OCI-LY1 (cell line): ENCODE measurements around the gene DMD.

Experiments used
- H2AFZ ChIP-seq: fragments of 200-600 bp; sonication (generic), shearing (Covaris generic); 2 replicates; pipeline ENCODE4 v1.6.0; 2014; ENCODE audit warnings: antibody characterized with exemption, mild to moderate bottlenecking, low read length
- H3F3A ChIP-seq: fragments of 200-600 bp; sonication (generic), shearing (Covaris generic); 2 replicates; pipeline ENCODE4 v1.6.0; 2014; ENCODE audit warnings: mild to moderate bottlenecking, antibody characterized with exemption, low read length, moderate library complexity; ENCODE audit not compliant: insufficient read depth
- H3K27ac ChIP-seq: fragments of 200-600 bp; sonication (generic); 2 replicates; pipeline ENCODE4 v1.5.1; 2014; ENCODE audit warnings: low read length, mixed run types, mild to moderate bottlenecking, low read depth; ENCODE audit not compliant: poor library complexity, severe bottlenecking
- H3K27me3 ChIP-seq: fragments of 200-600 bp; sonication (generic); 2 replicates; pipeline ENCODE4 v1.6.0; 2014; ENCODE audit warnings: antibody characterized with exemption, mild to moderate bottlenecking, low read length, moderate library complexity; ENCODE audit not compliant: insufficient read depth
- H3K36me3 ChIP-seq: fragments of 200-600 bp; sonication (generic); 2 replicates; pipeline ENCODE4 v1.6.1; 2014; ENCODE audit warnings: mild to moderate bottlenecking, antibody characterized with exemption, low read length, moderate library complexity, mixed read lengths; ENCODE audit not compliant: insufficient read depth
- H3K4me1 ChIP-seq: fragments of 200-600 bp; sonication (generic); 2 replicates; pipeline ENCODE4 v1.5.1; 2014; ENCODE audit warnings: mild to moderate bottlenecking, low read length, moderate library complexity; ENCODE audit not compliant: insufficient read depth, severe bottlenecking
- H3K4me2 ChIP-seq: fragments of 200-600 bp; sonication (generic), shearing (Covaris generic); 2 replicates; pipeline ENCODE4 v1.6.1; 2014; ENCODE audit warnings: low read length
- H3K4me3 ChIP-seq: fragments of 200-600 bp; sonication (generic); 2 replicates; pipeline ENCODE4 v1.5.1; 2014; ENCODE audit warnings: low read length, low read depth, mild to moderate bottlenecking, mixed read lengths; ENCODE audit not compliant: poor library complexity, severe bottlenecking
- H3K79me2 ChIP-seq: fragments of 200-600 bp; shearing (Covaris generic); 2 replicates; pipeline ENCODE4 v1.6.1; 2016; ENCODE audit warnings: mixed run types, low read length, mixed read lengths; ENCODE audit not compliant: insufficient read depth
- H3K9ac ChIP-seq: fragments of 200-600 bp; sonication (generic), shearing (Covaris generic); 2 replicates; pipeline ENCODE4 v1.6.1; 2014; ENCODE audit warnings: mild to moderate bottlenecking, low read length, mixed read lengths
- H3K9me2 ChIP-seq: fragments of 200-600 bp; sonication (generic), shearing (Covaris generic); 2 replicates; pipeline ENCODE4 v1.6.1; 2014; ENCODE audit warnings: low read depth, mild to moderate bottlenecking, low read length, mixed read lengths
- H3K9me3 ChIP-seq: fragments of 200-600 bp; shearing (Covaris generic); 2 replicates; pipeline ENCODE4 v1.6.1; 2014; ENCODE audit warnings: low read length, mixed read lengths
- H4K20me1 ChIP-seq: fragments of 200-600 bp; sonication (generic), shearing (Covaris generic); 2 replicates; pipeline ENCODE4 v1.6.0; 2016; ENCODE audit warnings: mild to moderate bottlenecking, low read length; ENCODE audit not compliant: insufficient read depth
- EZH2 ChIP-seq: fragments of 200-600 bp; sonication (generic), shearing (Covaris generic); IDR thresholded peaks from 2 replicates; pipeline ENCODE4 v1.8.0; 2017; ENCODE audit warnings: borderline replicate concordance, mixed run types, mild to moderate bottlenecking, antibody characterized with exemption, low read length, moderate library complexity, mixed read lengths
- TF ChIP-seq, protein P1 (sequence below): fragments of 200-600 bp; sonication (generic), shearing (Covaris generic); IDR thresholded peaks from 2 replicates; pipeline ENCODE4 v1.5.1; 2017; ENCODE audit warnings: mild to moderate bottlenecking, antibody characterized with exemption, low read length, moderate library complexity, mixed read lengths

Gene DMD

DNA sequence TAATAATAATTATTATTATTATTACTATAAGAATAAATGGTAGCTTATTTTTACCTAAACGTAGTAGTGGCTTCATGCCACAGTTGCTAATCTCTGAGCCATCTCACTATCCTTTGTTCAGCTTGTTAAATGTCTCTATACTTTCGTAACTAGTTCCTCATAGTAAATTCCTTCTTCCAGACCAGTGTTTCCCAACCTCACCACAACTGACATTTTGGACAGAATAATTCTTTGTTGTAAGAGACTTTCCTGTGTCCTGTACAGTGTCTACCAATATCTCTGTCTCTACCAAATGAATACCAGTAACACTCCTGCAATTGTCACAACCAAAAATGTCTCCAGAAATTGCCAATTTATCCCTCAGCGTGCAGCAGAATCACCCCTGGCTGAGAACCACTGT lies 1040.9 kb downstream of the DMD start:
- no peaks in the 10 kb centered on the region for H3K4me1 ChIP-seq
- H3K9me3 ChIP-seq: no peaks in the 10 kb centered on the region
- no peak overlapping the region for H3K9ac ChIP-seq
- no peak for TF ChIP-seq EZH2
- TF ChIP-seq, protein P1, sequence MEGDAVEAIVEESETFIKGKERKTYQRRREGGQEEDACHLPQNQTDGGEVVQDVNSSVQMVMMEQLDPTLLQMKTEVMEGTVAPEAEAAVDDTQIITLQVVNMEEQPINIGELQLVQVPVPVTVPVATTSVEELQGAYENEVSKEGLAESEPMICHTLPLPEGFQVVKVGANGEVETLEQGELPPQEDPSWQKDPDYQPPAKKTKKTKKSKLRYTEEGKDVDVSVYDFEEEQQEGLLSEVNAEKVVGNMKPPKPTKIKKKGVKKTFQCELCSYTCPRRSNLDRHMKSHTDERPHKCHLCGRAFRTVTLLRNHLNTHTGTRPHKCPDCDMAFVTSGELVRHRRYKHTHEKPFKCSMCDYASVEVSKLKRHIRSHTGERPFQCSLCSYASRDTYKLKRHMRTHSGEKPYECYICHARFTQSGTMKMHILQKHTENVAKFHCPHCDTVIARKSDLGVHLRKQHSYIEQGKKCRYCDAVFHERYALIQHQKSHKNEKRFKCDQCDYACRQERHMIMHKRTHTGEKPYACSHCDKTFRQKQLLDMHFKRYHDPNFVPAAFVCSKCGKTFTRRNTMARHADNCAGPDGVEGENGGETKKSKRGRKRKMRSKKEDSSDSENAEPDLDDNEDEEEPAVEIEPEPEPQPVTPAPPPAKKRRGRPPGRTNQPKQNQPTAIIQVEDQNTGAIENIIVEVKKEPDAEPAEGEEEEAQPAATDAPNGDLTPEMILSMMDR: no peak
- H3K36me3 ChIP-seq: no peaks in the 10 kb centered on the region
- H3K27ac ChIP-seq: no peak overlapping the region
- no peaks in the 10 kb centered on the region for H3K79me2 ChIP-seq
- H4K20me1 ChIP-seq: no peaks in the 10 kb centered on the region
- no peaks in the 10 kb centered on the region for H3K27me3 ChIP-seq
- no peak overlapping the region for H3K4me2 ChIP-seq
- no peak overlapping the region for H2AFZ ChIP-seq
- H3K4me3 ChIP-seq: no peak overlapping the region
- no peaks in the 10 kb centered on the region for H3F3A ChIP-seq
- no peaks in the 10 kb centered on the region for H3K9me2 ChIP-seq

DNA sequence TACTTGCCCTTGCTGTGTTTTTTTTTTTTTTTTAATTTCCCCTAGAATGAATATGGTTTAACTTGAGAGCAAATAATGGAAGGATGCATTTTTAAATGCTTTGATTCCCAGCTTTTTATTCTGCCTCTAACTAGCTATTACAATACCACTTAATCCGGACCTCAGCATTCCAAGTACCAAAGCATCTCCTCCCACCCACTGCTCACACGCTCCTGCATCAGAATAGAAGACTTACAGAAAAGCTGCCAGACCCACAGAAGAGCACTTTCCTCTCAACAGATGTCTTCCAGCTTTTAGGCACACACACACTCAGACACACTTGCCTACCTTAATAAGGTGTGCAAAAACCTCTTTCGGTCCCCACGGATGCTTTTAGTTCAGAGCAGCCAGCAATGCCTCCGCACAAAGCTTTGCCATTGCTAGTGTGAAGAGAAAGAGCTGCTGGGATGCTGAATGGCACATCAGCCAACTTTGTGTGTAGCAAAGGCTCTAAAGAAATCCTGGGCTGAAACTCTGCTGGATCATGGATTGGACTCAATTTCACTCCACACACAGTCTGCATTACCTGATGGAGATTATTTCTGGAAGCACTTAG lies 1056.2 kb downstream of the DMD start:
- no peak overlapping the region for H3K4me3 ChIP-seq
- H2AFZ ChIP-seq: no peak overlapping the region
- no peaks in the 10 kb centered on the region for H3K36me3 ChIP-seq
- no peaks in the 10 kb centered on the region for H3K79me2 ChIP-seq
- no peak overlapping the region for H3K27ac ChIP-seq
- TF ChIP-seq, protein P1: no peak
- no peak for TF ChIP-seq EZH2
- no peaks in the 10 kb centered on the region for H3K9me3 ChIP-seq
- H3K9me2 ChIP-seq: no peaks in the 10 kb centered on the region
- no peak overlapping the region for H3K9ac ChIP-seq
- H4K20me1 ChIP-seq: no peaks in the 10 kb centered on the region
- H3K4me2 ChIP-seq: no peak overlapping the region
- no peaks in the 10 kb centered on the region for H3F3A ChIP-seq
- H3K27me3 ChIP-seq: no peaks in the 10 kb centered on the region
- H3K4me1 ChIP-seq: no peaks in the 10 kb centered on the region

DNA sequence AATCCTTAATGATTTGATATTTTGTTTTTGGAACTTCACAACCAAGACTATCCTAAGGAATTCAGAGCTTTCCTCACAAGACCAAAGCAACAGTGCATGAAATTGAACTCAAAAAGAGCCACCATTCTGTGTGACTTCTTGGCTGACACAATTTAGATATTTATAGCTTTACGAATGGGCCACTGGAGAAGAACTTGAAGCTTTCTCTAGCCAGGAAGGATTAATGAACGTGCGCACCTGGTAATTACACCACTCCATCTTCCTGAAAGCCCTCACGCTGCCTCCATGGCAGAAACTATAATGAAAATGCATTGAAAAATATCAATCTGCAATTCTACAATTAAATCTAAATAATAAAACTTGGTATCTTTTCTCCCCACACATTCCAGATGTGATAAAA lies 1057.8 kb downstream of the DMD start:
- Histone ChIP-seq H2AFZ (no peak overlapping the region), H3K27ac (no peak overlapping the region), H3K4me2 (no peak overlapping the region), H3K79me2 (no peaks in the 10 kb centered on the region), H3F3A (no peaks in the 10 kb centered on the region), H3K27me3 (no peaks in the 10 kb centered on the region), H3K9me2 (no peaks in the 10 kb centered on the region), H4K20me1 (no peaks in the 10 kb centered on the region), H3K36me3 (no peaks in the 10 kb centered on the region), H3K9me3 (no peaks in the 10 kb centered on the region), H3K4me3 (no peak overlapping the region), H3K4me1 (no peaks in the 10 kb centered on the region), H3K9ac (no peak overlapping the region)
- TF ChIP-seq EZH2: no peak
- TF ChIP-seq, protein P1: no peak
